GM19099 (cell line): ENCODE results near the gene FLOT1.

Source experiments
- POLR2A ChIP-seq: IDR thresholded peaks from 3 replicates; pipeline ENCODE4 v1.6.1; 2011; ENCODE audit warnings: low read depth; ENCODE audit not compliant: insufficient read length; ENCODE audit errors: extremely low read depth

Gene FLOT1

GRCh38 chr6:30696432-30696831 is 46.1 kb downstream of the FLOT1 start:
- no peak for TF ChIP-seq POLR2A

GRCh38 chr6:30691208-30691847 is 51.2 kb downstream of the FLOT1 start:
- TF ChIP-seq POLR2A, result no peak

DNA sequence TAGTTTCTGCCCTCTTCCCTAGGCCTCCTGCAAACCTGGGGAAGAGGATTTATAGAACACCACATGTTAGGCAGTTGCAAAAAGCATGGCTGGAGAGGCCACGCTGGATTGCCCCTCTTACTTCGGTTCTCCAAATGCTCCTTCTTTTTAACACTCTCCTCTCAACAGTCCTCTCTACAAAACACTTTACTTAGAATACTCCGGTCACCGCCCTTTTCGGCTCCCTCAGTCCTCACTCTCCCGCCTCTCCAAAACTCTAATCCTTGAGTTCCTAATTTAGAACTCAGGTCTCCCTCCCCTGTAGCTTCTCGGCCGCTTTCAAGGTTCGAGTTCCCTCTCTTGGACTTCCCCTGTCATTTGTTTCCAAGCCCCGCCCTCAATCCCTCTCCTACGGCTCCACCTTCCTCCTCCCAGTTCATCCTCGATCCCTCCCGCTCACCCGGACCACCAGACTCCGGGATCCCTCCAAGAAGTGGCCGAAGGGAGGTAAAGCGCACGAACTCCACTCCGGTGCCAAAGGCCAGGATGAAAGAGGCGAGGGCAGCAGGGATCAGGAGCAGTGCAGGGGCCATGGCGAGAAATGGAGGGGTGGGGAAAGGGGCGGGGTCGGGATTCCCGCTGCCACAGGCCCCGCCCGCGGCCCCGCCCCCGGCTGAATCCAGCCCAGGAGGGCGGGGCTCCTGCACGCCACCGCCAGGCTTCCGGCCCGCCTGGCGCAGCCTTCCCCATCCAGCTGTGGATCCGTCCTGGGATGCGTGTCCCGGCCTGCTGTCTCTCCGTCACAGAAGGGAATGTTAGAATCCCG is 51.9 kb downstream of the FLOT1 start, which contains the start of gene NRM:
Gene NRM (minus strand): TSS at position 582 of the 805 bp plus-strand sequence. CDS start 10 bp downstream, at position 572.
- TF ChIP-seq POLR2A, result peak; percentile 63

GRCh38 chr6:30689985-30690384 is 52.5 kb downstream of the FLOT1 start:
- no peak for TF ChIP-seq POLR2A

- TF ChIP-seq POLR2A, result peak; percentile 31
These were observed 53.2 kb downstream of the FLOT1 start for GRCh38 chr6:30689022-30689865.

DNA sequence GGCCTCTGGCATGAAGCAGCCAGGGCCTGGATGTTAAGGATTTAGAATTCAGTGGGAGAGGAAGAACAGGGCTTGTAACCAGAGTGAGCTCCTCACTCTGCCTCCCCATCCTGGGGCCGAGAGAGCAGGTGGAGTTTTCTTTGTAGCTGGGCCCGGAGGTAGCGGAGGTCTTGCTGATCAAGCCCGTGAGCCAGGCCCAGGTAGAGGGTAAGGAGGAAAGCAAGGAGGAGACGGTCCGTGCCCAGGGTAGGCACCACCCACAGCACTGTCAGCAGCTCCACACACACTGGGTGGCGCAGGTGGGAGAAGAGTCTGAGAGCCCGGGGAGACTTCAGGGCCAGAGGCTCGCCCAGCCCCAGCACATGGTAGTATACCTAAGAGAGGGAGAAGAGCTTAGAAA is 53.9 kb downstream of the FLOT1 start:
- TF ChIP-seq POLR2A, result peak; percentile 23

GRCh38 chr6:30687659-30688431 is 54.6 kb downstream of the FLOT1 start:
- TF ChIP-seq POLR2A, result peak; percentile 51

DNA sequence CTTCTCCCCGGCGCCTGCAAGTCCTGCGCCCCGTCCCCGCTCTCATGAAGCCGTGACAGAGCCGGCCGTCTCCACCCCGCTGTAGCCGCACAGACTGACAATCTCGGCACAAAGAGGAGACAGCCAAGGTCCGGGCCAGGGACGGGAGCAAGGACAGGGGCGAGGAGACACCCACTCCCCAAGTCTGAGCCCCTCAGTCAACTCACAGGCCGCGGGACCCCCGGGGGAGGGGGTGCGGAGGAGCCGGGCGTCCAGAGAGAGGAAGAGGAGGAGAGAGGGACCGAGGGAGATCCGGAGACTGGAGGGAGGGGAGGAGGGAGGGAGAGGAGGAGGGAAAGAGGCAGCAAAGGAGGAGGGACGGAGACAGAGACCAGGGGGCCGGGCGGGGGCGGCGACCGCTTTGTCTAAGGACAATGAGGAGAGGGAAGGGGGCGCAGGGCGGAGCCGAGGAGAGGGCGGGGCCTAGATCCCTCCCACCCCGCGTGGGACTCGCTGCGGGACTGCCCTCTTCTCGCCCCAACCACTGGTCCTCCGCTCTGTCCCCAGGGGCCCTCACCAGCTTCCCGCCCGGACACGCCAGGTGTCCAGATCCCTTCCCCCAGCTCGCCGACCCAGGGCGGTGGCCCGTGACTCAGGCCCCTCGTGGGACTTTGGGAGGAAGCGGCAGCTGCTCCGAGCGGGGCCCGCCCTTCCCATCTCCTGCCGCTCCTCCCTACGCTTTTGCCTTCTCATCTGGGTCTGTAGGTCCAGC is 55.4 kb downstream of the FLOT1 start:
- TF ChIP-seq POLR2A, result peak; percentile 66

DNA sequence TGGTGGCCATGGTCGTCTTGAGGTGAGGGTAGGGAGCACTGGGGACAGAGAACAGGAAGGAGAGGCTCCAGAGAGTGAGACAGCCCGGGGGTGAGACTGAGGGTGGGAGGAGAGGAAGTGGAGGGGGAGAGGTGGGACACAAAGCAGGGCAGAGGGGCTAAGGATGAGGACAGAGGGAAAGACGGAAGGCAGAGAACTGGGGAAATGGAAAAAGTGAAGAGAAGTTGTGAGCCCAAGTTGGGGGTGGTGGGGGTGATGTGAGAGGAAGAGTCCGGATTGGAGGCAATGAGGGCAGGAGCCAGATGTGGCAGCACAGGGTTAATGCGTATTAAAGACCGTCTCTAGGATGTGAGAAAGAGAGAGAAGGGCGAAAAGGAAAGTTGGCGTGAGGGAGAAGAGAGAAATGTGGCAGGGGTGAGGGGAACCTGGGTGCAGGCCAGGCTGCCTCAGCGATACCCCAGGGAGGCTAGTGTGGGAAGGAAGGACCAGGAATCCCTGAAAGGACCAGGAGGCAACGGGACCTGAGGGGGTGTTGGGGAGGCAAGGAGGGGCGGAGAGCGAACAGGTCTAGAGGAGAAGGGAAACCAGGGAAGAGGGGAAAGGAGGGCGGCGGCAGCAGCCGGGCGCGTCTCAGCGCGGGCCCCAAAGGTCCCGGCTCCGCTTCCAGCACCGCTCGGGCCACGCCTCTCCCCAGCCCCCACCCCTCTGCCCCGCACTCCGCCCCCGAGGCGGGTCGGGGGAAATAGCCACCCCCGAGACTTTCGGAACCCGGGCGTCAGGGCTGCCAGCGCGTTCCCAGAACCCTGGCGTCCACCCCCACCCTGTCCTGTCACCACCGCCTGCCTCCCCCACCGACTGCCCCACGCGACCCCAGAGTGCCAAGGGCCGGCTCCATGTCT is 56.2 kb downstream of the FLOT1 start, which contains the start of gene PPP1R18:
Gene PPP1R18 (minus strand): TSS at position 637 of the 899 bp plus-strand sequence. CDS start 627 bp downstream, at position 10.
- TF ChIP-seq POLR2A, result peak; percentile 67

GRCh38 chr6:30685157-30686008 is 57.1 kb downstream of the FLOT1 start:
- no peak for TF ChIP-seq POLR2A

- peak; percentile 31 for TF ChIP-seq POLR2A
These were observed 57.9 kb downstream of the FLOT1 start for GRCh38 chr6:30684386-30685156.

DNA sequence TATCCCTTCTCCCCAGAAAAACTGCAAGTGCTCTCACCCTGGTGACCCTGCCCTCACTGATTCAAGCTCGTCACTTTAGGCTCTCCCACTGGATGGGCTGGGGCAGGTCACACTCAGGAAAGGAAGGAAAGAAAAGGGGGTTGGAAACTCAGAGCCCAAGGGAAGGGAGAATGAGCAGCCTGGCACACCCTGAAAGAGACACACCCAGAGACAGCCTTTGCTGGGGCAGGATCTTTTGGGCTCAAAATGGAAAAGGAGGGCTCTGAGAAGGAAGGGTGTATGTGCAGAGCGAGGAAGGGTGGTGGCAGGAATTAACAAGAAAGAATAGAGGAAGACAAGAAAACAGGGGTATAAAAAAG is 58.5 kb downstream of the FLOT1 start:
- no peak for TF ChIP-seq POLR2A
